ENCODE data around the gene MCM3AP.
A peak's percentile ranks its signal among the peaks of the same experiment; 100 is the strongest.

MCM3AP gene

GRCh38 chr21:46285206-46285661, at the start of gene MCM3AP:
MCM3AP (minus strand) TSS chr21:46285611; CDS start chr21:46285286, 325 bp downstream.
- peaks cover 16% of the 10 kb centered on the region for H3F3A ChIP-seq (ENCODE audit: insufficient read depth, low read length)
- H2AFZ ChIP-seq (ENCODE audit: low read length) = peak within 1 kb of the TSS; percentile 66

GRCh38 chr21:46334351-46335140, 49.1 kb upstream of the MCM3AP start:
- H3K4me2 ChIP-seq (ENCODE audit: low read depth, low read length) = no peak overlapping the region
- no peaks in the 10 kb centered on the region for H4K20me1 ChIP-seq (ENCODE audit: insufficient read depth, low read length)
- H3K9ac ChIP-seq (ENCODE audit: low read length) = no peak overlapping the region
- H3K4me1 ChIP-seq (ENCODE audit: low read length) = no peaks in the 10 kb centered on the region
- H3K9me3 ChIP-seq (replicated peaks; ENCODE audit: insufficient read depth, low read length) = no peaks in the 10 kb centered on the region
- H3K4me3 ChIP-seq (ENCODE audit: low read length) = no peak overlapping the region
- no peak for DNase-seq
- H2AFZ ChIP-seq (ENCODE audit: low read length) = no peak overlapping the region
- no peaks in the 10 kb centered on the region for H3K27me3 ChIP-seq (replicated peaks; ENCODE audit: insufficient read depth, low read length)
- TF ChIP-seq CTCF (IDR thresholded peaks at IDR 0.05; ENCODE audit: low read length) (no peak), EZH2phosphoT487 (IDR thresholded peaks at IDR 0.05; ENCODE audit: low read length) (no peak)
- peaks cover 81% of the 10 kb centered on the region for H3K79me2 ChIP-seq (ENCODE audit: low read length)
- peaks cover 24% of the 10 kb centered on the region for H3K36me3 ChIP-seq (replicated peaks; ENCODE audit: insufficient read depth, low read length)
- no peaks in the 10 kb centered on the region for H3F3A ChIP-seq (ENCODE audit: insufficient read depth, low read length)
- H3K9me2 ChIP-seq (replicated peaks; ENCODE audit: insufficient read depth, low read length) = no peaks in the 10 kb centered on the region
- no peak overlapping the region for H3K27ac ChIP-seq (ENCODE audit: low read length)

More at GRCh38 chr21:46285206-46285661, at the start of gene MCM3AP:
- Histone ChIP-seq H3K9ac (ENCODE audit: low read length) (peak within 1 kb of the TSS; percentile 81), H3K79me2 (ENCODE audit: low read length) (peaks cover 60% of the 10 kb centered on the region), H3K9me2 (replicated peaks; ENCODE audit: insufficient read depth, low read length) (no peaks in the 10 kb centered on the region), H3K9me3 (replicated peaks; ENCODE audit: insufficient read depth, low read length) (no peaks in the 10 kb centered on the region), H3K4me3 (ENCODE audit: low read length) (peak within 1 kb of the TSS; percentile 73), H3K27me3 (replicated peaks; ENCODE audit: insufficient read depth, low read length) (no peaks in the 10 kb centered on the region), H3K4me2 (ENCODE audit: low read depth, low read length) (peak within 1 kb of the TSS; percentile 58), H3K36me3 (replicated peaks; ENCODE audit: insufficient read depth, low read length) (peaks cover 7% of the 10 kb centered on the region; the same call in 1 of the 2 replicates), H4K20me1 (ENCODE audit: insufficient read depth, low read length) (no peaks in the 10 kb centered on the region; the same call in 1 of the 2 replicates), H3K4me1 (ENCODE audit: low read length) (peaks cover 22% of the 10 kb centered on the region), H3K27ac (ENCODE audit: low read length) (peak within 1 kb of the TSS; percentile 78)
- no peak for DNase-seq
- TF ChIP-seq EZH2 (optimal IDR thresholded peaks at IDR 0.05; ENCODE audit: low read depth, low read length) (no peak), CTCF (IDR thresholded peaks at IDR 0.05; ENCODE audit: low read length) (no peak), EZH2phosphoT487 (IDR thresholded peaks at IDR 0.05; ENCODE audit: low read length) (no peak)

GRCh38 chr21:46329796-46330195, 44.4 kb upstream of the MCM3AP start:
- TF ChIP-seq EZH2 (optimal IDR thresholded peaks at IDR 0.05; ENCODE audit: low read depth, low read length) (no peak), EZH2phosphoT487 (IDR thresholded peaks at IDR 0.05; ENCODE audit: low read length) (no peak), CTCF (IDR thresholded peaks at IDR 0.05; ENCODE audit: low read length) (no peak)
- no peak for DNase-seq
- Histone ChIP-seq H3F3A (ENCODE audit: insufficient read depth, low read length) (peaks cover 8% of the 10 kb centered on the region), H3K9me3 (replicated peaks; ENCODE audit: insufficient read depth, low read length) (no peaks in the 10 kb centered on the region), H2AFZ (ENCODE audit: low read length) (no peak overlapping the region), H3K4me1 (ENCODE audit: low read length) (peaks cover 11% of the 10 kb centered on the region), H3K9me2 (replicated peaks; ENCODE audit: insufficient read depth, low read length) (no peaks in the 10 kb centered on the region), H3K4me3 (ENCODE audit: low read length) (no peak overlapping the region), H3K4me2 (ENCODE audit: low read depth, low read length) (no peak overlapping the region), H3K9ac (ENCODE audit: low read length) (no peak overlapping the region), H3K79me2 (ENCODE audit: low read length) (peaks cover 85% of the 10 kb centered on the region), H3K27me3 (replicated peaks; ENCODE audit: insufficient read depth, low read length) (no peaks in the 10 kb centered on the region), H4K20me1 (ENCODE audit: insufficient read depth, low read length) (no peaks in the 10 kb centered on the region), H3K36me3 (replicated peaks; ENCODE audit: insufficient read depth, low read length) (peaks cover 15% of the 10 kb centered on the region), H3K27ac (ENCODE audit: low read length) (no peak overlapping the region)
